ENCODE measurements around the gene OTOG. TPM values are rescaled to one million over a fixed set of nuclear protein-coding genes. Genes with fewer than 3 reads are reported as not detected.

Gene OTOG
- total RNA-seq, 1 donor from 2014 or later, result under 0.01 TPM

DNA sequence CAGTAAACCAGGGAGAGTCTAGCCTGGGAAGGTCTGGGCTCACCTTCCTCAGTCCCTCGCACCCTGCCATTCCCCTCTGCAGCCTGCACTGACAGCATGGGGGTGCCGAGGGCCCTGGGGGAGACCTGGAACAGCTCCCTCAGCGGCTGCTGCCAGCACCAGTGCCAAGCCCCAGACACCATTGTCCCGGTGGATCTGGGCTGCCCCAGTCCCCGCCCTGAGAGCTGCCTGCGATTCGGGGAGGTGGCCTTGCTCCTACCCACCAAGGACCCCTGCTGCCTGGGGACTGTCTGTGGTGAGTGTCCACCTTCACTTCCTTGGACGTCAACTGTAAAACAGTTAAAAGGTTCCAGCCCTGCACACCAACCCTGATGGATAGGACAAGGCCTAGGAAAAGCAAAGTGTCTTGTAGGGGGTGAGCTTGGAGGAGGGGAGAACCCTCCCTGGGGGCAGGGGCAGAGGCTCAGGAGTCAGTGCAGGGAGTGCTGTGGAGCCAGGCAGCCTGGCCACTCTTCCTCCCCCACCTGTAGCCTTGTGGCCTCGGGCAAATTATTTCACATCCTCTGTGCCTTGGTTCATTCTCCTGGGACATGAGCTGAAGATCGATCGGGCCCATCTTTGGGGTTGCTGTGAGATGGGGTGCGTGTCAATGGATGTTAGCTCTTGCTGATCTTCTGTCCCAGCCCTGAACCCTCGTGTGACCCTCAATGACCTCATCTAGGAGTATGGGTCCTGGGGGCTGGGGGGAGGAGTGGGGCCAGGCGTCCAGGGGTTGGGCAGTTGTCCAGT lies 87.1 kb downstream of the OTOG start:
- no peak for DNase-seq

DNA sequence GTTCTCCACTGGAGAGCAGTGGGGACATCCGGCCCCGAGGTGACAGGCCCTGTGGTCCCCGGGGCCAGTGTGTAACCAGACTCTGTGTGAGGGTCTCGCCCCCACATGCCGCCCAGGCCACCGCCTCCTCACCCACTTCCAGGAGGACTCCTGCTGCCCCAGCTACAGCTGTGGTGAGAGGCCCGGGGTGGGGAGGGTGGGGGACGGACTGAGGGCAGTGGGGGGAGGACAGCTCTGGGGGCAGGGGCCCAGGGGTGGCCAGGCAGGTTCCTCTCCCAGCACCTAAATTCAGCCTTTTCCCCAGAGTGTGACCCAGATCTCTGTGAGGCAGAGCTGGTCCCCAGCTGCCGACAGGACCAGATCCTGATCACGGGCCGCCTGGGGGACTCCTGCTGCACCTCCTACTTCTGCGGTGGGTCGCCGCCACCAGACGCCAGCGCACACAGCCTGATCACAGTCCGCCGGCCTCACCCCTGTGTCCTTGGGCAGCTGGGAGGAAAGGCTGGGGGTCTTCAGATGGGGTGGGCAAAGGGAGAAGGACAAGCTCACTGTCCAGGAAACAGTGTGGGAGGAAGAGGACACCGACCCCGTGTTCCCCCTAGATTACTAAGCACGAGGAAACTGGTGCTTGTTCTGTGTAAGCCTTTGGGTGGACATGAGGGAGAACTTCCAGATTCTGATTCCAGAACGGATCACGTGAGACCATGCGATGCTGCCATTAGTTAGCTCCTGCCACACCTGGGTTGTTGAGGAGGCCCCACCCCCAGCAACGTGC lies 87.9 kb downstream of the OTOG start:
- no peak for DNase-seq

GRCh38 chr11:17635551-17635938 lies 88.5 kb downstream of the OTOG start:
- no peak for DNase-seq

- DNase-seq, result no peak
Observed at GRCh38 chr11:17636721-17637120, 89.7 kb downstream of the OTOG start.

GRCh38 chr11:17637901-17638300 lies 90.8 kb downstream of the OTOG start:
- no peak for DNase-seq

GRCh38 chr11:17638311-17638710 lies 91.3 kb downstream of the OTOG start:
- no peak for DNase-seq

GRCh38 chr11:17639091-17639490 lies 92.0 kb downstream of the OTOG start:
- no peak for DNase-seq

GRCh38 chr11:17639781-17640180 lies 92.7 kb downstream of the OTOG start:
- no peak for DNase-seq

- DNase-seq, result no peak
Observed at GRCh38 chr11:17640493-17641164, 93.6 kb downstream of the OTOG start.

DNA sequence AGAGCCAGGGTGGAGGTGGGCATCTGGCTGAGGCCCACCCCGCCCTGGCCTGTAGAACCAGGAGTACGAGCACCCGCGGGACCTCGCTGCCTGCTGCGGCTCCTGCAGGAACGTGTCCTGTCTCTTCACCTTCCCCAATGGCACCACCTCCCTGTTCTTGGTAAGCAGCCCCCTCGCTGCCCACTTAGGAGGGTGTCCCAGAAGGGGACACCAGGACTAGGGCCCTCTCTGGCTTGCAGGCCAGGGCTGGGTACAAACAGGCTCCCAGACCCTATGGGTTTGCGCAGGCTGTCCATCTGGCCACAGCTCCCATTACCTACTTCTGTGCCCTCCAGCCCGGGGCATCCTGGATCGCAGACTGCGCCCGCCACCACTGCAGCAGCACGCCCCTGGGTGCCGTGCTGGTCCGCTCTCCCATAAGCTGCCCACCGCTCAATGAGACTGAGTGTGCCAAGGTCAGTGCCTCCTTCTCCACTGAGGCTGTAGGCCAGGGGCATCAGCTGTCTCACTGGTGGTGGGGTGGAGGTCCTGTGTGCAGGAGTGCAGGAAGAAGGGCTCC lies 94.8 kb downstream of the OTOG start:
- no peak for DNase-seq

DNA sequence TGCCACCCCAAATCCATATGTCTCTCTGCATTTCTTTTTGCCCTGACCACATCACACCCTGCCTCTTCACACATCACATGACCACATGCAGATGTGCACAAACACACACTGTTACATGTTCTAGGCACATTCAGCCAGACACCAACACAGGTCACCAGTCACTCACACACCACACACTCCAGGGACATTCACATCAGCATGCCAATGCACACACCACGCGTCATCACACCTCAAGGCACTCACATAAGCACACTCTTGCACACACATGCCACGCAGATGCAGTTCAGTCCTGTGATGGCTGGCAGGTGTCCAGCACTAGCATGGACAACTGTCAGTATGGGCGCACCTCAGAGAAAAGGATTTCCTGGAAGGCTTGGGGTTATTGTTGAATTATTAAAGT lies 95.3 kb downstream of the OTOG start:
- DNase-seq, result no peak

- DNase-seq, result no peak
Observed at GRCh38 chr11:17642980-17643379, 95.9 kb downstream of the OTOG start.

DNA sequence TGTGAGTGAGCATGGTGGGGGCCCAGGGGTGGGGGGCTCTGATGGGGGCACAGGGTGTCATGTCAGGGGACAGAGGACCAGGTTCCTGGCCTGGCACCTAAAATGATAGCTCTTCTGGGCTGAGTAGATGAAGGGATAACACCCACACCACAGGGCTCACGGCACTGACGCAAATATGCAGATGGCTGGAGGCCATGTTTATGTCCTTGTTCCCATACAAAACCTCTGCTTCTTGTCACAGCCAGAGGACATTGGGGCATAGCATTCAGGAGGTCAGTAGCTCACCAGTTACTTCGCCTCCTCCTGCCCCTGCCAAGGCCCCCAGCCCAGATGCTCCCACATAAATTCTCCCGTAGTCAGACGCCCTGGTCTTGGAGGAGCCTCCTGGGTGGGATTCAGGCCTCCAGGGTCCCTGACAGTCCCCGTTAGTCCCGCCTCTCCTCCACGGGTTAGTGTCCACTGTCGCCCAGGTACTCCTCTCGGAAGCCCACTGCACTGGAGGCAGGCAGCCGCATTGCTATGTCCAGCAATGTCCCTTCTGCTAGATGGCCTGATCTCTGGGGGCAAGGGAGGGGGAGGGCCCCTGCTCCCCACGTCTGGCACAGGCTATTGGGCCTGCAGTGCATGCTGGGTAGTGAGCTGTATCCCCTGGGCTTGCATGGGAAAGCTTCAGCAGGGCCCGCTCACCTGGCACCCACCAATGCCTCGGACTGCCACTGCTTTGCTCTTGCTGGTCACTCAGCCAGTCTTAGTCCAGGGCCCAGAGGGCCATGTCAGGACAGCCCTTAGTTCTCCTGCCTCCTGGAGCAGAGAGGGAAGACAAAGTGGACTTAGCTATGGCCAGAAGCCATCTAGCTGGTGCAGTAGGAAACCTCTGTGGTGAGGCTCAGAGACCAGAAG lies 96.7 kb downstream of the OTOG start:
- no peak for DNase-seq

DNA sequence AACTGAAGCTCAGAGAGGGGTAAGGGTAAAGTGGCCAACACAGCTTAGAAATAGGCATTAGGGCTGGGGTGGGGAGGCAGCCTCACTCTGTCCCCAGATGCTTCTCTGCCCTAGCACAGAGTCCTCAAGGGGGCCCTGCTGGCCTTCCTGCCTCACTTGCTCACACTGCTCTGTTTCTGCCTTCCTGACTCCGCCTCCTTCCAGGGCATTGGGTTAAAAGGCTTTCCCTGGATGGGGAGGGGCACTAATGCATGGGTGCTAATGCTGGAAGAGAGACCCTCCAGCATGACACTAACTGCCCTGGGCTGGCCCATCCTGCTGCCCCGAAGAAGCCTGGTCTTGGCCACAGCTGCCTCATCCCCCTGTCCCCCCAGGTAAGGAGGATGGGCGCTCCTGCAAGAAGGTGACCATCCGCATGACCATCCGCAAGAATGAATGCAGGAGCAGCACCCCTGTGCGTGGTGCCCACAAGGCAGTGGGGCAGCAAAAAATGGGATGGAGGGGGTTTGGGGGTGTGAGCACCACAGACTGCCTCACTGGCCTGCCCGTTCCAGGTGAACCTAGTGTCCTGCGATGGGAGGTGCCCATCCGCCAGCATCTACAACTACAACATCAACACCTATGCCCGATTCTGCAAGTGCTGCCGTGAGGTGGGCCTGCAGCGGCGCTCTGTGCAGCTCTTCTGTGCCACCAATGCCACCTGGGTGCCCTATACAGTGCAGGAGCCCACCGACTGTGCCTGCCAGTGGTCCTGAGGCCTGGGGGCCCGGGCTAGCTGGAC lies 98.3 kb downstream of the OTOG start:
- DNase-seq, result no peak

GRCh38 chr11:17646451-17647145 lies 99.5 kb downstream of the OTOG start:
- DNase-seq, result no peak

GRCh38 chr11:17648528-17648927 lies 101.5 kb downstream of the OTOG start:
- DNase-seq, result peak; percentile 79

DNA sequence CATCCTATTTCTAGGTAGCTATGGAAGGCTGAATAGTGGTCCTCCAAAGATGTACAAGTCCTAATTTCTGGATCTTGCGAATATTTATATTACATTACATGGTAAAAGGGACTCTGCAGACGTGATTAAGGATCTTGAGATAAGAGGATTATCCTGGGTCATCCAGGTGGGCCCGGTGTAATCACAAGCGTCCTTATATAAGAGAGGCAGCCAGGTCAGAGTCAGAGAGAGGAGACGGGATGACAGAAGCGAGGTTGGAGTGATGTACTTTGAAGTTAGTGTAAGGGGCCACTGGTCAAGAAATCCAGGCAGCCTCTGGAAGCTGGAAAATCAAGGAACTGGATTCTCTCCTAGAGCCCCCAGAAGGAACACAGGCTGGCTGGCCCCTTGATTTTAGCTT lies 102.2 kb downstream of the OTOG start:
- no peak for DNase-seq

- peak; percentile 46 for DNase-seq
Observed at GRCh38 chr11:17649696-17650095, 102.6 kb downstream of the OTOG start.

DNA sequence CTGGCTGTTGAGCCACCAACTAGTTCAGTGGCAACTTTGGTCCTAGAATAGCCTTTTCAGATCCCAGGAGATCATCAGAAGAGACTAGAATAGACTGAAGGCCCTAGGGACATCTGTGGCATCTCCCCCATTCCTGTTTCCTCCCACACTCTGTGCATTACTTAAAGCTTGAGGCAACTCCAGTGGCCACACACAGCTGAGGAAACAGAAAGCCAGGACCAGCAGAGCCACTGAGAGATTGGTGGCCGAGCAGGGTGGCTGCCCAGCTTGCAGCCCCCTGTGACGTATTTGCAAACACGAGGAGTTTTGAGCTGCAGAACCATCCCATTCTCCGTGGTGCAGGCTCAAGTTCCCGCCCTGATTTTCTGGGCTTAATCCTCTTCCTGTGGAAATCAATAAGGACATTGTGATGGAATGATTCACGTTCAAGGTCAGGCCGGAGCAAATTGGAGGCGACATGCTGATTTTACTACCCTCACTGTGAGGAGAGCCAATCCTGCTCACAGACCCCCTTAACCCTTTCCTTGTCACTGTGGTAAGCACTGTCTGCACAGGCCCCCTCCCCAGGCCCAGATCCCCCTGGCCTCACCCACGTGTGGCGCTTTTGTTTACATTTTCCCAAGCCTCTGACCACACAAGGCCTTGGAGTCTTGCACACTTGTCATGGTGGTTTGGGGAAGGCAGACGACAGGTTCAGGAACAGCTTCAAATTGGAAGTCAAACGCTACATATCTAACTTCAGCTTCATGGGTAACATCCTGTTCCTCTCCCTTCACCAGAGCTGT lies 103.3 kb downstream of the OTOG start:
- peak; percentile 94 for DNase-seq

Data from tongue (tissue), 2 donors.